ENCODE results near the gene MRPS27.

GRCh38 chr5:72324189-72324825 is 4.3 kb upstream of the MRPS27 start:
- TF ChIP-seq REST (IDR thresholded peaks at IDR 0.05; ENCODE audit: low read depth) (no peak), RAD21 (IDR thresholded peaks at IDR 0.05; ENCODE audit: low read depth) (no peak), CEBPB (IDR thresholded peaks at IDR 0.05) (no peak), FOXM1 (IDR thresholded peaks at IDR 0.05; ENCODE audit: borderline replicate concordance, low read depth) (no peak)

All from Ishikawa (cell line).